Neural progenitor cell (in vitro differentiated cells): ENCODE data around the gene PLB1.

Experiments
- CTCF ChIP-seq: fragments of 200-600 bp; sonication (generic); IDR thresholded peaks from 2 replicates; pipeline ENCODE4 v1.5.1; 2017; ENCODE audit warnings: antibody characterized with exemption, mild to moderate bottlenecking
- EZH2 ChIP-seq: fragments of 200-600 bp; sonication (generic); IDR thresholded peaks from 2 replicates; pipeline ENCODE4 v1.6.1; 2017; ENCODE audit warnings: antibody characterized with exemption, mild to moderate bottlenecking, moderate library complexity
- EZH2phosphoT487 ChIP-seq: fragments of 200-600 bp; sonication (generic); IDR thresholded peaks from 2 replicates; pipeline ENCODE4 v1.6.1; 2017; ENCODE audit warnings: antibody characterized with exemption

DNA sequence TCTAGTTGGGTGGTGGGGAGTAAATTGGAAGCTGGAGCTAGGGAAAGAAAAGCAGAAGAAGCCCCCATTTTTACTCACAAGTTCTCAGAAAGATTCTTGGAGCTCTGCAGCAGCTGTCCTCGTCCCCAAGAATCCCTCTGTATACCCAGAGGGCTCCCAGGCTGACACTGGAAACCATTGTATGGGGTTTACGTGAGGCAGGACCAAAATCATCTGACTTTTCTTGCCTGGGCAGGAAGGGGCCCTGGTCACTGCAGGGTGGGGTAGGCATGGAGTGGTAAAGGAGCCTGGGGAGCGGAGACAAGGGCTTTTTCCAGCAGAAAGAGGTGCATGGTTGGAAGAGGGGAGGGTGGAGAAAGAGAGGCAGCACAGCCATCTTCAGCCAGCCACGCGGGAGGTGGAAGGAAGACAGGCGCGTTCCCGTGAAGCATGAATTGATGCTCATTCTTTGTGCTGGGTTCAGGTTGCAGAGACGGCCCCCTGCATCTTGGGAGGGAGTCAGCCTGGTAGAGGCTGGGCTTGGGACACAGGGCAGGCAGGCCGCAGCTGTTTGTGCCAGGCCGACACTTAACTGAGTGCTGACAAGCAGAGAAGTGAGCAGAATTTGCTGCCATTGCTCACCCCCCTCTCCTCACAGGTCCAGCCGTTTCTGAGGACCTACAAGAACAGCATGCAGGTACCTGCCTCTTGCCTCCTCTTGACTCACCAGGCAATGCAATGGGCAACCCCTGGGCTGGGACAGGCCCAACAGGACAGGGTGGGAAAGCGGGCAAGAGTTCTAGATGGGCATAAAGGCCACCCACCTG is 94.8 kb downstream of the PLB1 start:
- no peak for TF ChIP-seq CTCF
- no peak for TF ChIP-seq EZH2
- no peak for TF ChIP-seq EZH2phosphoT487
